ENCODE results near the gene E2F8.

Gene E2F8

DNA sequence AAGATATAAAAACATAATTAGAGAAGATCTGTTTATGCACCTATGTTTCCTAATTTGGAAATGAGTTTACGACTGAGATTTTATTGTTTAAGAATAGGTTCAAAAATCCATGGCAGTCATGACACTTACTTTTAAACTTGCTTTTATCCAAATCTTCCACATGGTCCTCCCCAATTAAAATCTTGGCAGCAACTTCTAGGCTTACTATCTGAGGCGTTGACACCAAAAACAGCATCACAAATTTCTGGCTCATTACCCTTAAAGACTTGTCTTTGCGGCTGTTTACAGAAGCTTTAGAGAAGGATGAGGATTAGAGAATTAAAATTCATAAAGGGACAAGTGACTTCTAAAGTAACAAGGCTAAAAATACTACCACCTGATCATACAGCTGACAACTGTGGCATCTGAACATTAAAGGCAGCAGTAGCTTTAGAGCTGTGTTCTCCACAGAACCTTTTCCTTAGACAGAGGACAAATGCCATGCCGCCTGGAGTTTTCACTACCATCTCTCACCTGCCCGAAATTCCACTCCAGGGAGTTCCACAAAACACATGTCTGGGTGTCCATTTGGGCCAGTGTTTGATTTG lies 6.4 kb downstream of the E2F8 start:
- TF ChIP-seq, protein P1, sequence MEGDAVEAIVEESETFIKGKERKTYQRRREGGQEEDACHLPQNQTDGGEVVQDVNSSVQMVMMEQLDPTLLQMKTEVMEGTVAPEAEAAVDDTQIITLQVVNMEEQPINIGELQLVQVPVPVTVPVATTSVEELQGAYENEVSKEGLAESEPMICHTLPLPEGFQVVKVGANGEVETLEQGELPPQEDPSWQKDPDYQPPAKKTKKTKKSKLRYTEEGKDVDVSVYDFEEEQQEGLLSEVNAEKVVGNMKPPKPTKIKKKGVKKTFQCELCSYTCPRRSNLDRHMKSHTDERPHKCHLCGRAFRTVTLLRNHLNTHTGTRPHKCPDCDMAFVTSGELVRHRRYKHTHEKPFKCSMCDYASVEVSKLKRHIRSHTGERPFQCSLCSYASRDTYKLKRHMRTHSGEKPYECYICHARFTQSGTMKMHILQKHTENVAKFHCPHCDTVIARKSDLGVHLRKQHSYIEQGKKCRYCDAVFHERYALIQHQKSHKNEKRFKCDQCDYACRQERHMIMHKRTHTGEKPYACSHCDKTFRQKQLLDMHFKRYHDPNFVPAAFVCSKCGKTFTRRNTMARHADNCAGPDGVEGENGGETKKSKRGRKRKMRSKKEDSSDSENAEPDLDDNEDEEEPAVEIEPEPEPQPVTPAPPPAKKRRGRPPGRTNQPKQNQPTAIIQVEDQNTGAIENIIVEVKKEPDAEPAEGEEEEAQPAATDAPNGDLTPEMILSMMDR (IDR thresholded peaks at IDR 0.05; ENCODE audit: low read depth, low read length, missing control alignments), result no peak
- H3K4me3 ChIP-seq (replicated peaks; ENCODE audit: low read depth, low read length), result no peak overlapping the region
- DNase-seq (ENCODE audit: extremely low read depth, low read depth), result no peak

DNA sequence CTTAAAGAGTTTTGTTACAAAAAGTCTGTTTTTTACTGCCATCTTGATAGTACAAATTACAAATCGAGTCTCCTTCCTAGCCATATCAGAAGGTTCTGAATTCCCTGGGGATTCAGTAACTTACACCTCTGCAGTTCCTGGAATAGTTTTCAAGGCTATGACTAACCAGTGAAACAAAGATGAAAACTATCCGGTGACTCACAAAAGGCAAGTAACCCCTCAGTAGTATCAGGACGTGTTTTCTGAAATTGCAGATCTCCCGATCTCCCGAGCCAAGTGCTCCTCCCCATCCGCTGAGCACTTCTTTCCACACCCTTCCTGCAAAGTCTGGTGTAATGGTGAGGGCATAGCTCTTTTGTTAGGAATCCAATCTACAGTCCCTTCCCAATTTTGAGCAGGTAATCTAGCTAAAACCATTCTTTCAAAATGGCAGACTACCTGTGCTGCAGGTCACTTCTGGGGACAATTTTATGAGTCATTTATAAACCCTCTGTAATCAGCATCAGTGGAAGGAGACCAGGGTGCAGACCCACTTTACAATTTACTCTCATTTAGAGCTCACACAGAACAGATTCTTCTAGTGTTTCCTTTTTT lies 7.7 kb downstream of the E2F8 start:
- no peak overlapping the region for H3K4me3 ChIP-seq (replicated peaks; ENCODE audit: low read depth, low read length)
- peak; percentile 37 for DNase-seq (ENCODE audit: extremely low read depth, low read depth)
- TF ChIP-seq, protein P1 (IDR thresholded peaks at IDR 0.05; ENCODE audit: low read depth, low read length, missing control alignments), result no peak

DNA sequence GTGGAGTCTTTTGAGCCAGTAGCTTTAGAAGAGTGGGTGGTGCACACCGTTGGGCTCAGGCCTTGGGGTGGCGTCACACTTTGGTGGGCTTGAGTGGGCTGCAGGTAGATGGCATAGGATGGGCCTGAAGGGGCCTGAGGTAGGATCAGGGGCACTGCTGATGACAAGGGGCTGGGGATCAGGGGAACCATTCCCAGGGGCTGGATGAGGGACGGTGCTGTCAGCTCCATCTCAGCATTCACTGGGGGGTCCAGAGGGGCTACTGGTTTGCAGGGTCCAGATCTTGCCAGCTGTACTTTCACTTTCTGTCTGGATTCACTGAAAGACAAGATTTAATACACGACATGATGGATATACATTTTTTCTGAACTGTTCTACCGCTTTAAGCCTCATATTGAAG lies 11.1 kb downstream of the E2F8 start:
- TF ChIP-seq, protein P1 (IDR thresholded peaks at IDR 0.05; ENCODE audit: low read depth, low read length, missing control alignments), result no peak
- H3K4me3 ChIP-seq (replicated peaks; ENCODE audit: low read depth, low read length), result no peak overlapping the region

GRCh38 chr11:19228968-19229367 lies 11.8 kb downstream of the E2F8 start:
- no peak overlapping the region for H3K4me3 ChIP-seq (replicated peaks; ENCODE audit: low read depth, low read length)
- DNase-seq (ENCODE audit: extremely low read depth, low read depth), result no peak
- TF ChIP-seq, protein P1 (IDR thresholded peaks at IDR 0.05; ENCODE audit: low read depth, low read length, missing control alignments), result no peak

More for the DNA sequence above, 11.1 kb downstream of the E2F8 start:
- DNase-seq (ENCODE audit: extremely low read depth, low read depth), result no peak

GRCh38 chr11:19226378-19227195 lies 14.2 kb downstream of the E2F8 start:
- DNase-seq (ENCODE audit: extremely low read depth, low read depth), result no peak
- H3K4me3 ChIP-seq (replicated peaks; ENCODE audit: low read depth, low read length), result no peak overlapping the region
- TF ChIP-seq, protein P1 (IDR thresholded peaks at IDR 0.05; ENCODE audit: low read depth, low read length, missing control alignments), result no peak

DNA sequence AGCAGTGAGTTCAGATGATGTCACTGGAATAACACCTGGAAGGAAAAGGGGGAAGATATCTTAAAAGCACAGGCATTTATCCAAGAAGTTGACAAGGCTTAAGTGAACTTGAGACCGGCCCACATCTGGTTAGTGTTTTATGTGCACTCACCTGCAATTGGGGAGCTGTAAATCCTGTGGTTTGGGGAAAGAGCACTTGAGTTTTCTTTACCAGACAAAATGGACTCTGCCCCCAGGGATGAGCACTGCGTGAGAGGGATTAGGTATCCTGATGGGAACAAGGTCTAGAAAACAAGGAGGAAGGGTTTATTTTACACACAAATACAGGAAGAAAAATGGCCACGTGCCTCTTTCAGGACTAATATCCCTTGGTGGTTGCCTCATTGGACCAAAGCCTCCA lies 15.2 kb downstream of the E2F8 start:
- TF ChIP-seq, protein P1 (IDR thresholded peaks at IDR 0.05; ENCODE audit: low read depth, low read length, missing control alignments), result no peak
- H3K4me3 ChIP-seq (replicated peaks; ENCODE audit: low read depth, low read length), result no peak overlapping the region
- no peak for DNase-seq (ENCODE audit: extremely low read depth, low read depth)

Data from HFF-Myc (cell line).